Endodermal cell (in vitro differentiated cells): ENCODE data around the gene DIP2B. TPM values are rescaled to one million over a fixed set of nuclear protein-coding genes. Genes with fewer than 3 reads are reported as not detected.

Source experiments
- DNase-seq: peaks from one replicate; pipeline ENCODE4 v3.0.0-alpha.2; 2017
- H3K27ac ChIP-seq: 2 replicates; pipeline ENCODE4 v1.5.1; 2013; ENCODE audit warnings: mild to moderate bottlenecking, low read depth, low read length, moderate library complexity
- H3K27me3 ChIP-seq: 2 replicates; pipeline ENCODE4 v1.6.1; 2013; ENCODE audit warnings: mild to moderate bottlenecking, low read length, moderate library complexity; ENCODE audit not compliant: insufficient read depth, control insufficient read depth, poor library complexity, severe bottlenecking
- H3K36me3 ChIP-seq: 2 replicates; pipeline ENCODE4 v1.7.0; 2013; ENCODE audit warnings: mild to moderate bottlenecking, low read length, moderate library complexity; ENCODE audit not compliant: control insufficient read depth, insufficient read depth
- H3K4me1 ChIP-seq: one replicate; pipeline ENCODE4 v1.7.0; 2013; ENCODE audit warnings: low read length; ENCODE audit not compliant: control insufficient read depth, insufficient read depth
- H3K4me3 ChIP-seq: 2 replicates; pipeline ENCODE4 v1.5.1; 2013; ENCODE audit warnings: mild to moderate bottlenecking, low read length, moderate library complexity
- H3K9ac ChIP-seq: 2 replicates; pipeline ENCODE4 v1.6.1; 2013; ENCODE audit warnings: mild to moderate bottlenecking, low read length, moderate library complexity; ENCODE audit not compliant: poor library complexity, severe bottlenecking; ENCODE audit errors: extremely low read depth
- H3K9me3 ChIP-seq: 2 replicates; pipeline ENCODE4 v1.6.1; 2013; ENCODE audit warnings: mild to moderate bottlenecking, low read length, moderate library complexity; ENCODE audit not compliant: control insufficient read depth
- H3K27ac Mint-ChIP-seq: 2 replicates; pipeline ENCODE4 v1.8.0; 2020; ENCODE audit warnings: mixed read lengths
- H3K27me3 Mint-ChIP-seq: 2 replicates; pipeline ENCODE4 v1.8.0; 2021; ENCODE audit warnings: mild to moderate bottlenecking, mixed read lengths; ENCODE audit not compliant: insufficient read depth
- H3K36me3 Mint-ChIP-seq: 2 replicates; pipeline ENCODE4 v1.8.0; 2020; ENCODE audit warnings: low read depth, mixed read lengths
- H3K4me1 Mint-ChIP-seq: 2 replicates; pipeline ENCODE4 v1.8.0; 2020; ENCODE audit warnings: mixed read lengths
- H3K4me3 Mint-ChIP-seq: 2 replicates; pipeline ENCODE4 v1.8.0; 2020; ENCODE audit warnings: mild to moderate bottlenecking, moderate library complexity, mixed read lengths
- H3K9me3 Mint-ChIP-seq: 2 replicates; pipeline ENCODE4 v1.8.0; 2020; ENCODE audit warnings: mild to moderate bottlenecking, mixed read lengths
- CTCF ChIP-seq: fragments of 200-600 bp; sonication (generic); conservative IDR thresholded peaks from 2 replicates; pipeline ENCODE4 v1.5.0; 2021; ENCODE audit warnings: antibody characterized with exemption, mild to moderate bottlenecking
- WGBS, 2 experiments: methylation state at CpG; one replicate each; pipeline versions ENCODE4 v1.1.5 to v1.1.7; 2013; ENCODE audit warnings: missing lambda C conversion rate in 2 of 2, mixed read lengths in 1 of 2; ENCODE audit not compliant: insufficient coverage in 1 of 2, insufficient read length in 1 of 2; 5-methylcytosine and 5-hydroxymethylcytosine counted together
- total RNA-seq, 2 donors: library from RNA; stranded (reverse); fragmentation: NEBNext Ultra II Directional in 1 of 2; extraction: Animal tissue kit (Norgen Biotek cat#: 25700) in 1 of 2; gene quantifications; 2 replicates in 1 of 2; 3 replicates in 1 of 2; pipeline ENCODE4 v1.2.1, GENCODE V29; 2021

The DIP2B gene
- total RNA-seq, 2 donors from 2014 or later, result 20.6 to 21.3 TPM

GRCh38 chr12:50780013-50780412, 275.2 kb downstream of the DIP2B start:
- H3K27ac ChIP-seq, result no peak overlapping the region
- Mint-ChIP-seq H3K9me3 (peaks cover 2% of the 10 kb centered on the region), H3K4me1 (no peaks in the 10 kb centered on the region), H3K36me3 (peaks cover 25% of the 10 kb centered on the region), H3K27ac (no peak overlapping the region), H3K4me3 (no peak overlapping the region), H3K27me3 (no peaks in the 10 kb centered on the region)
- 95 to 100% methylated on average over 2 to 4 of the region's 4 CpGs for WGBS, 2 experiments
- no peak overlapping the region for H3K4me3 ChIP-seq
- TF ChIP-seq CTCF, result no peak
- DNase-seq, result no peak
- peaks cover 6% of the 10 kb centered on the region for H3K9me3 ChIP-seq
- peaks cover 12% of the 10 kb centered on the region for H3K36me3 ChIP-seq
- no peaks in the 10 kb centered on the region for H3K27me3 ChIP-seq
- no peak overlapping the region for H3K9ac ChIP-seq
- no peaks in the 10 kb centered on the region for H3K4me1 ChIP-seq

DNA sequence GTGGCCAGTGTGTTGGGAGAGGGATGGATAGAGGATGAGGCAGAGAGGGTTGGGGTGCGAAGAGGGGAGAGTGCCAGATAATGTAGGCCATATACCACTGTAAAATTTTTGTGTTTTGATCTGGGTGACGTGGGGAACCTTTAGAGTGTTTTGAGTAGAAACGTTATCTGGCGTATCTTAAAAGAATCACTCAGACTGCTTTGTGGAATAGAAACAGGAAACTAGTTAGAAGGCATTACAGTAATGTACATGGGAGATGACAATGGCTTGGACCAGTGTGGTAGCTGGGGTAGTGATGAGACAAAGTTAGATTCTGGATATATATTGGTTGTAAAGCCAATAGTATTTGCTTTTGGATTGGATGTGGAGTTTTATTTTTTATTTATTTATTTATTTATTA, 279.7 kb downstream of the DIP2B start:
- Mint-ChIP-seq H3K9me3 (peaks cover 19% of the 10 kb centered on the region), H3K36me3 (peaks cover 51% of the 10 kb centered on the region), H3K4me1 (no peaks in the 10 kb centered on the region), H3K27ac (no peak overlapping the region), H3K4me3 (no peak overlapping the region), H3K27me3 (no peaks in the 10 kb centered on the region)
- Histone ChIP-seq H3K27ac (no peak overlapping the region), H3K4me1 (no peaks in the 10 kb centered on the region), H3K9ac (no peak overlapping the region), H3K27me3 (no peaks in the 10 kb centered on the region), H3K36me3 (peaks cover 30% of the 10 kb centered on the region), H3K4me3 (no peak overlapping the region), H3K9me3 (peaks cover 19% of the 10 kb centered on the region)
- DNase-seq, result no peak
- 95% methylated on average over 4 of the region's 4 CpGs for WGBS, 2 experiments
- TF ChIP-seq CTCF, result no peak

DNA sequence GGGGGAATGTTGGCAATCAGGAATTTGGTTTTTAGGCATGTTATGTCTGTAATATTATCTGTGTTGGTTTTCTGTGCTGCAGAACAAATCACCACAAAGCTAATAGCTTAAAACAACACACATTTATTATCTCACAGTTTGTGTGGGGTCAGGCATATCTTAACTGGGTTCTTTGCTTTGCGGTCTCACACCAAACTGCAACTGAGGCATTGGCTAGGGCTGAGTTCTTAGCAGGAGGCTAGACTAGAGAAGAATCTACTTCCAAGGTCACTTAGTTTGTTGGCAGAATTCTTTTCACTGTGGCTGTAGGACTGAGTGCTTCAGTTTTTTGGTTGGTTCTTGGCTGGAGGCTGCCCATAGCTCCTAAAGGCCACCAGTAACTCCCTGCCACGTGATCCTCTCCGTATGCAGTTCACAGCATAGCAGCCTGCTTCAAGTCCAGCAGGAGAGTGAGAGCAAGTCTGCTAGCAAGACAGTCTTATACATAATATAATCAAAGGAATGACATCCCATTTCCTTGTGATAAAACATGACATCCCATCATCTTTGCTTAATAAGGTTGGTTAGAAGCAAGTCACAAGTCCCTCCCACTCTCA, 280.7 kb downstream of the DIP2B start:
- DNase-seq, result no peak
- H3K27me3 Mint-ChIP-seq, result no peaks in the 10 kb centered on the region
- no peaks in the 10 kb centered on the region for H3K27me3 ChIP-seq
- no peaks in the 10 kb centered on the region for H3K4me1 ChIP-seq
- H3K9me3 ChIP-seq, result peaks cover 19% of the 10 kb centered on the region
- no peak overlapping the region for H3K27ac ChIP-seq
- no peak overlapping the region for H3K27ac Mint-ChIP-seq
- H3K4me3 ChIP-seq, result no peak overlapping the region
- H3K36me3 ChIP-seq, result peaks cover 30% of the 10 kb centered on the region
- H3K36me3 Mint-ChIP-seq, result peaks cover 48% of the 10 kb centered on the region
- TF ChIP-seq CTCF, result no peak
- no peak overlapping the region for H3K4me3 Mint-ChIP-seq
- no peak overlapping the region for H3K9ac ChIP-seq
- 87 to 100% methylated on average over 3 of the region's 3 CpGs for WGBS, 2 experiments
- no peaks in the 10 kb centered on the region for H3K4me1 Mint-ChIP-seq
- H3K9me3 Mint-ChIP-seq, result peaks cover 19% of the 10 kb centered on the region
